Erythroblast (primary cell): ENCODE data around the gene POLN.

Source experiments
- GATA1 ChIP-seq: IDR thresholded peaks from 2 replicates; pipeline ENCODE4 v1.6.1; 2011; ENCODE audit warnings: low read depth, mild to moderate bottlenecking, control low read depth, low read length, moderate library complexity
- POLR2A ChIP-seq: IDR thresholded peaks from 2 replicates; pipeline ENCODE4 v1.6.1; 2011; ENCODE audit warnings: mild to moderate bottlenecking, low read length

DNA sequence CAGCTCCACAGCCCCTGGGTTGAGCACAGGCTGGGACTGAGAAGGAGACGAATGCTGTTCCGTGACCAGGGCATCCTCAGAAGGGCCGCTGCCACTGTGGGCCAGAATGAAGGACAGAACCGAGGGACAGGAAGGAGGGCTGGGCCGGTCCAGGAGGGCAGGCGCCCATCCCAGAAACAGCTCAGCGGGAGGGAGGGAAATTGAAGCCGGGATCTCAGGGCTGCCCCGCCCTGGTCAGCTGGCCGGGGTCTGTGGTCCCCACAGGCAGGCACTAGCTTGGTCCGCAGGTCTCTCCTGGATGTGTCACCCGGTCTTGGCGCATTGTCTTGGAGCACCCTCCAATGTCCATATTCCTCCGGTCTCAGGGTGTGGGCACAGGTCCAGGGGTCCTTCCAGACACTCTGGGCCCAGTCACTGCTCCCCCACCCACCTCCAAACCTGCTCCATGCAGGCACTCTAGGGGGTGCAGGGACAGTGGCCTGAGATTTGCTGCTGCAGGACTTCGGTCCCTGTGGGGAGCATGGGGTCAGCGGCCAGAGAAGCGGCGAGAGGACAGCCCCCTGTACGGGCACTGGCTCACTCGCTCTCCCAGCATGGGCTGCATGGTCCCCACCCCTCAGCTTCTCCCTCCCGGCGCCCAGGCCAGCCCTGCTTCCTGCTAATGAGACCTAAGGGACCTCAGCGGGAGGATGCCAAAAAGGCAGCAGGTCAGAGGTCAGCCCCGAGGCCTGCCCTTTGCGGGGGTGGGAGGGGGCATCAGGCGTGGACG lies 43.9 kb upstream of the POLN start:
- no peak for TF ChIP-seq POLR2A
- no peak for TF ChIP-seq GATA1
